ENCODE measurements around the gene SLC22A4. TPM values are rescaled to one million over a fixed set of nuclear protein-coding genes. Genes with fewer than 3 reads are reported as not detected.

Gene SLC22A4
- total RNA-seq, 1 donor, result 2.9 TPM

DNA sequence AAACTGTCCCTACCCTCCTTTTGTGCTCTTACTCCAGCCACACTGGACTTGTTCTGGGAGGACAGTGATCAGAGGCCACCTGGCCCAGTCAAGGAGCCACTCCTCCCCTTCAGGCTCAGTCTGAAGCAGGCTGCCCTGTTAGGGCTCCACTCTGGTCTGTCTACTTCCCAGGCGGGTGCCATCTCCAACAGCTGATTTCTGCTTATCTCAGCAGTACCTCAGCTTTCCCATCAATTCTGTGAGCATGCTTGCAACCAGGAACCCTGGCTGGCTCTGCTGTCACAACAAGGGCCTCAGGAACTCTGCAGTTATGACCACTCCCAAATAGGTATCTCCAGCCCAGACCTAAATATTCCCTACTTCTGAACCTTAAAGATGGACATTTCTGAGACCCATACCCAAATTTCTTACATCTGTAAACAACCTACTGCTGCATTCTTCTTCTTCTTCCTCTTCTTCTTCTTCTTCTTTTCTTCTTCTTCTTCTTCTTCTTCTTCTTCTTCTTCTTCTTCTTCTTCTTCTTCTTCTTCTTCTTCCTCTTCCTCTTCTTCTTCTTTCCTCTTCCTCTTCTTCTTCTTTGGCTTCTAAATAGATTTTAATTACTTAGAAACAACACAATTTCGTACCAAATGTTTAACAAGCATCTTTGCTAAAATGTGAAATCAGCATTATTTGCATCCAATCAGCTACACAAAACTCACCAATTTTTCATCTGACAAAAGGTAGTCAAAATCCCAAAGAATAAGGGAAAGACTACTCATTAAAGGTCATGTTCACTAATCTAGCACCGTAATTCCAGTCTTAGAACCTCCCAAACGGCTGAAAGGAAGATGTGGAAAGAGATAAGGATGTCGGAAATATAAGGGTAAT, 13.6 kb upstream of the SLC22A4 start:
- Histone ChIP-seq H2AFZ (ENCODE audit: low read length) (no peak overlapping the region), H3K9me3 (ENCODE audit: low read depth, low read length) (no peaks in the 10 kb centered on the region), H3K27ac (ENCODE audit: low read depth, low read length) (no peak overlapping the region), H3K4me2 (ENCODE audit: insufficient read depth, low read length) (no peak overlapping the region), H3K4me1 (ENCODE audit: insufficient read depth, low read length) (no peaks in the 10 kb centered on the region), H3K27me3 (ENCODE audit: insufficient read depth, low read length) (no peaks in the 10 kb centered on the region), H3K4me3 (ENCODE audit: insufficient read depth, low read length) (no peak overlapping the region), H4K20me1 (ENCODE audit: insufficient read depth, low read length) (no peaks in the 10 kb centered on the region), H3K79me2 (ENCODE audit: insufficient read depth, low read length) (no peaks in the 10 kb centered on the region), H3K36me3 (ENCODE audit: insufficient read depth, low read length) (no peaks in the 10 kb centered on the region)
- TF ChIP-seq CTCF (IDR thresholded peaks at IDR 0.05; ENCODE audit: extremely low read depth, low read depth, low read length), result no peak
- DNase-seq (ENCODE audit: insufficient read length, low spot score, missing footprints), result no peak

- H4K20me1 ChIP-seq (ENCODE audit: insufficient read depth, low read length), result no peaks in the 10 kb centered on the region
These were observed 12.2 kb upstream of the SLC22A4 start for GRCh38 chr5:132281856-132282614.

DNA sequence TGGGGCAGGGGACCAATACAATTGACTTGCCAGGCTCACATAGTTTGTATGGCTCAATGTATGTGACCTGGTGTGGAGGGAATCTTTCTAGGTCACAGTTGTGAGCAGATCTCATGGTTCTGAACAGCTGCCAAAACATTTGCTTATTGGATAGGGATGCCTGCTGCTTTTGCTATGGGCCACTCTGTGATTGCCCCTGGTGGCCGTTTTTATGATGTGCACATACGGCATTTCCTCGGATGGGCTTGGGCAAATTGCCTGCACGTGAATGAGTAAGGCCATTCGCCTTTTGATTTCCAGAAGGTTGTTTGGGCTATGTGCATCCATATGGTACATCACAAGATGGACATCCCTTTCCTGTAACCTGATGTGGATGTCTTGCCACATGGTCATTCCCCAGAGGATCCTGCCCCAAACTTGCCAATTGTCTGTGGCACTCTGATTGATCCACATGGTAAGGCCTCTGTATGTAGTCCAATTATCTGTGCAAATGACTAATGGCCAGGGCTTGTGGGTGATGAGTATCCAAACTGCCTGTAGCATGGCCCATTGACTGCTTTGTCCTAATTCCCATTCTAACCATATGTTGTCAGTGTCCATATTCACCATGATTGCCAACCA, 10.7 kb upstream of the SLC22A4 start:
- H3K27me3 ChIP-seq (ENCODE audit: insufficient read depth, low read length), result no peaks in the 10 kb centered on the region
- DNase-seq (ENCODE audit: insufficient read length, low spot score, missing footprints), result peak; percentile 94
- no peaks in the 10 kb centered on the region for H3K9me3 ChIP-seq (ENCODE audit: low read depth, low read length)
- peak; percentile 70 for TF ChIP-seq CTCF (IDR thresholded peaks at IDR 0.05; ENCODE audit: extremely low read depth, low read depth, low read length)
- no peak overlapping the region for H2AFZ ChIP-seq (ENCODE audit: low read length)
- no peaks in the 10 kb centered on the region for H3K4me1 ChIP-seq (ENCODE audit: insufficient read depth, low read length)
- H3K36me3 ChIP-seq (ENCODE audit: insufficient read depth, low read length), result no peaks in the 10 kb centered on the region
- no peak overlapping the region for H3K4me3 ChIP-seq (ENCODE audit: insufficient read depth, low read length)
- H3K4me2 ChIP-seq (ENCODE audit: insufficient read depth, low read length), result no peak overlapping the region
- no peaks in the 10 kb centered on the region for H3K79me2 ChIP-seq (ENCODE audit: insufficient read depth, low read length)
- no peaks in the 10 kb centered on the region for H4K20me1 ChIP-seq (ENCODE audit: insufficient read depth, low read length)
- no peak overlapping the region for H3K27ac ChIP-seq (ENCODE audit: low read depth, low read length)

More at GRCh38 chr5:132281856-132282614, 12.2 kb upstream of the SLC22A4 start:
- no peaks in the 10 kb centered on the region for H3K4me1 ChIP-seq (ENCODE audit: insufficient read depth, low read length)
- no peaks in the 10 kb centered on the region for H3K36me3 ChIP-seq (ENCODE audit: insufficient read depth, low read length)
- H2AFZ ChIP-seq (ENCODE audit: low read length), result no peak overlapping the region
- no peaks in the 10 kb centered on the region for H3K79me2 ChIP-seq (ENCODE audit: insufficient read depth, low read length)
- H3K27me3 ChIP-seq (ENCODE audit: insufficient read depth, low read length), result no peaks in the 10 kb centered on the region
- H3K4me2 ChIP-seq (ENCODE audit: insufficient read depth, low read length), result no peak overlapping the region
- no peak for DNase-seq (ENCODE audit: insufficient read length, low spot score, missing footprints)
- H3K4me3 ChIP-seq (ENCODE audit: insufficient read depth, low read length), result no peak overlapping the region
- H3K27ac ChIP-seq (ENCODE audit: low read depth, low read length), result no peak overlapping the region
- no peaks in the 10 kb centered on the region for H3K9me3 ChIP-seq (ENCODE audit: low read depth, low read length)
- no peak for TF ChIP-seq CTCF (IDR thresholded peaks at IDR 0.05; ENCODE audit: extremely low read depth, low read depth, low read length)

Measured in osteoblast (primary cell).